GM12865 (cell line): ENCODE data around the gene CTSE.

Experiments
- DNase-seq: peaks from one replicate; pipeline ENCODE4 v3.0.0; 2010; ENCODE audit warnings: low read depth
- H3K4me3 ChIP-seq: 2 replicates; pipeline ENCODE4 v1.5.1; 2011; ENCODE audit warnings: mild to moderate bottlenecking, low read depth, low read length, control low read depth
- TF ChIP-seq, protein P1 (sequence below): IDR thresholded peaks from 2 replicates; pipeline ENCODE4 v1.5.1; 2011; ENCODE audit warnings: low read length, control low read depth, low read depth, inconsistent platforms; ENCODE audit not compliant: insufficient read depth; ENCODE audit errors: missing control alignments

The CTSE gene

GRCh38 chr1:205993068-205993467 lies 30.6 kb downstream of the CTSE start:
- TF ChIP-seq, protein P1, sequence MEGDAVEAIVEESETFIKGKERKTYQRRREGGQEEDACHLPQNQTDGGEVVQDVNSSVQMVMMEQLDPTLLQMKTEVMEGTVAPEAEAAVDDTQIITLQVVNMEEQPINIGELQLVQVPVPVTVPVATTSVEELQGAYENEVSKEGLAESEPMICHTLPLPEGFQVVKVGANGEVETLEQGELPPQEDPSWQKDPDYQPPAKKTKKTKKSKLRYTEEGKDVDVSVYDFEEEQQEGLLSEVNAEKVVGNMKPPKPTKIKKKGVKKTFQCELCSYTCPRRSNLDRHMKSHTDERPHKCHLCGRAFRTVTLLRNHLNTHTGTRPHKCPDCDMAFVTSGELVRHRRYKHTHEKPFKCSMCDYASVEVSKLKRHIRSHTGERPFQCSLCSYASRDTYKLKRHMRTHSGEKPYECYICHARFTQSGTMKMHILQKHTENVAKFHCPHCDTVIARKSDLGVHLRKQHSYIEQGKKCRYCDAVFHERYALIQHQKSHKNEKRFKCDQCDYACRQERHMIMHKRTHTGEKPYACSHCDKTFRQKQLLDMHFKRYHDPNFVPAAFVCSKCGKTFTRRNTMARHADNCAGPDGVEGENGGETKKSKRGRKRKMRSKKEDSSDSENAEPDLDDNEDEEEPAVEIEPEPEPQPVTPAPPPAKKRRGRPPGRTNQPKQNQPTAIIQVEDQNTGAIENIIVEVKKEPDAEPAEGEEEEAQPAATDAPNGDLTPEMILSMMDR = no peak
- no peak for DNase-seq
- no peak overlapping the region for H3K4me3 ChIP-seq

GRCh38 chr1:205992218-205992882 lies 31.3 kb downstream of the CTSE start:
- DNase-seq = no peak
- TF ChIP-seq, protein P1 = no peak
- no peak overlapping the region for H3K4me3 ChIP-seq

- H3K4me3 ChIP-seq = no peak overlapping the region
- TF ChIP-seq, protein P1 = no peak
- no peak for DNase-seq
Measured at GRCh38 chr1:205991237-205991636, 32.5 kb downstream of the CTSE start.

DNA sequence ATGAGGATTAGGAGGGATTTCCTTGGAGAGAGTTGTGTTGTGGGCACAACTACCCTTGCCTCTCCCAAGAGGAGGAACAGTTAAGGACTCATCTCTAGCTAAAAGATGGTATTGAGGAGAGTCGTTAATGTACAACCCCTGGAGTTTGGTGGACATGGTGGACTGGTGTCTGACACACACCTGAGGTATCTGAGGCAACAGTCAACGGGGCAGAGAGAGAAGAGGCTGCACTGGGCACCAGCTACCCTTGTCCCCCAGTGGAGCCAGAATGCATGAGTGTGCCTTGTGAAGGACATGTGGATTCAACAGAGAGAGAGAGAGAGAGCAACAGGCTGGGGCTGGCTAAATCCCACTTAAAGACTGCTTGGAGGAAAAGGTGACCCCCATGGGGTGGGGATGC lies 33.5 kb downstream of the CTSE start:
- TF ChIP-seq, protein P1 = no peak
- DNase-seq = no peak
- H3K4me3 ChIP-seq = no peak overlapping the region

GRCh38 chr1:205989786-205990185 lies 33.9 kb downstream of the CTSE start:
- TF ChIP-seq, protein P1 = no peak

GRCh38 chr1:205988585-205988995 lies 35.1 kb downstream of the CTSE start:
- no peak for DNase-seq
- TF ChIP-seq, protein P1 = no peak
- no peak overlapping the region for H3K4me3 ChIP-seq

More at GRCh38 chr1:205989786-205990185, 33.9 kb downstream of the CTSE start:
- no peak for DNase-seq
- H3K4me3 ChIP-seq = no peak overlapping the region

- no peak overlapping the region for H3K4me3 ChIP-seq
- DNase-seq = no peak
- TF ChIP-seq, protein P1 = no peak
Measured at GRCh38 chr1:205986861-205987260, 36.8 kb downstream of the CTSE start.
